DOHH2 (cell line): ENCODE results near the gene ZNF17.

Experiments used
- H3F3A ChIP-seq: fragments of 200-600 bp; sonication (generic), shearing (Covaris generic); 2 replicates; pipeline ENCODE4 v1.6.0; 2016; ENCODE audit warnings: antibody characterized with exemption, mild to moderate bottlenecking; ENCODE audit not compliant: control insufficient read depth, insufficient read depth
- H3K27ac ChIP-seq: fragments of 200-600 bp; sonication (generic); 2 replicates; pipeline ENCODE4 v1.5.1; 2014; ENCODE audit warnings: low read depth, mild to moderate bottlenecking, low read length, moderate library complexity
- H3K27me3 ChIP-seq: fragments of 200-600 bp; sonication (generic); 2 replicates; pipeline ENCODE4 v1.6.1; 2014; ENCODE audit warnings: mild to moderate bottlenecking, low read length, mixed read lengths; ENCODE audit not compliant: control insufficient read depth
- H3K36me3 ChIP-seq: fragments of 200-600 bp; sonication (generic); 2 replicates; pipeline ENCODE4 v1.6.1; 2014; ENCODE audit warnings: mild to moderate bottlenecking, low read length, moderate library complexity, mixed read lengths; ENCODE audit not compliant: control insufficient read depth
- H3K4me1 ChIP-seq: fragments of 200-600 bp; sonication (generic); 2 replicates; pipeline ENCODE4 v1.6.1; 2014; ENCODE audit warnings: mild to moderate bottlenecking, low read length, mixed read lengths; ENCODE audit not compliant: control insufficient read depth
- H3K4me2 ChIP-seq: fragments of 200-600 bp; sonication (generic); 2 replicates; pipeline ENCODE4 v1.6.0; 2014; ENCODE audit warnings: mild to moderate bottlenecking, low read length, moderate library complexity
- H3K4me3 ChIP-seq: fragments of 200-600 bp; sonication (generic); 2 replicates; pipeline ENCODE4 v1.5.1; 2014; ENCODE audit warnings: mild to moderate bottlenecking, low read length, mixed read lengths
- H3K79me2 ChIP-seq: fragments of 200-600 bp; sonication (generic); 2 replicates; pipeline ENCODE4 v1.6.1; 2014; ENCODE audit warnings: mild to moderate bottlenecking, low read length, mixed read lengths; ENCODE audit not compliant: control insufficient read depth
- H3K9me2 ChIP-seq: fragments of 200-600 bp; sonication (generic); replicated peaks from 2 replicates; pipeline ENCODE4 v1.6.1; 2014; ENCODE audit warnings: mild to moderate bottlenecking, low read length, mixed read lengths; ENCODE audit not compliant: control insufficient read depth
- H3K9me3 ChIP-seq: fragments of 200-600 bp; sonication (generic); 2 replicates; pipeline ENCODE4 v1.6.1; 2014; ENCODE audit warnings: antibody characterized with exemption, low read length, mixed read lengths; ENCODE audit not compliant: control insufficient read depth, insufficient read depth
- H4K20me1 ChIP-seq: fragments of 200-600 bp; sonication (generic); 2 replicates; pipeline ENCODE4 v1.6.0; 2014; ENCODE audit warnings: low read depth, mild to moderate bottlenecking, antibody characterized with exemption, low read length, moderate library complexity; ENCODE audit not compliant: control insufficient read depth, insufficient read depth
- EZH2phosphoT487 ChIP-seq: fragments of 200-600 bp; sonication (generic); IDR thresholded peaks from 2 replicates; pipeline ENCODE4 v1.6.1; 2017; ENCODE audit warnings: borderline replicate concordance, mild to moderate bottlenecking, antibody characterized with exemption, low read length, moderate library complexity, mixed read lengths
- TF ChIP-seq, protein P1 (sequence below): fragments of 200-600 bp; sonication (generic); IDR thresholded peaks from one replicate; pipeline ENCODE4 v1.5.1; 2014; ENCODE audit warnings: antibody characterized with exemption, mild to moderate bottlenecking, low read depth, low read length; ENCODE audit not compliant: poor library complexity, severe bottlenecking

ZNF17 gene

GRCh38 chr19:57466489-57466888, 55.5 kb downstream of the ZNF17 start:
- Histone ChIP-seq H3F3A (no peaks in the 10 kb centered on the region), H3K4me3 (no peak overlapping the region), H3K4me2 (no peak overlapping the region), H3K4me1 (no peaks in the 10 kb centered on the region), H3K9me2 (no peaks in the 10 kb centered on the region), H3K27me3 (no peaks in the 10 kb centered on the region), H3K36me3 (no peaks in the 10 kb centered on the region), H3K27ac (no peak overlapping the region), H3K79me2 (no peaks in the 10 kb centered on the region), H4K20me1 (no peaks in the 10 kb centered on the region), H3K9me3 (peaks cover 10% of the 10 kb centered on the region)
- TF ChIP-seq, protein P1, sequence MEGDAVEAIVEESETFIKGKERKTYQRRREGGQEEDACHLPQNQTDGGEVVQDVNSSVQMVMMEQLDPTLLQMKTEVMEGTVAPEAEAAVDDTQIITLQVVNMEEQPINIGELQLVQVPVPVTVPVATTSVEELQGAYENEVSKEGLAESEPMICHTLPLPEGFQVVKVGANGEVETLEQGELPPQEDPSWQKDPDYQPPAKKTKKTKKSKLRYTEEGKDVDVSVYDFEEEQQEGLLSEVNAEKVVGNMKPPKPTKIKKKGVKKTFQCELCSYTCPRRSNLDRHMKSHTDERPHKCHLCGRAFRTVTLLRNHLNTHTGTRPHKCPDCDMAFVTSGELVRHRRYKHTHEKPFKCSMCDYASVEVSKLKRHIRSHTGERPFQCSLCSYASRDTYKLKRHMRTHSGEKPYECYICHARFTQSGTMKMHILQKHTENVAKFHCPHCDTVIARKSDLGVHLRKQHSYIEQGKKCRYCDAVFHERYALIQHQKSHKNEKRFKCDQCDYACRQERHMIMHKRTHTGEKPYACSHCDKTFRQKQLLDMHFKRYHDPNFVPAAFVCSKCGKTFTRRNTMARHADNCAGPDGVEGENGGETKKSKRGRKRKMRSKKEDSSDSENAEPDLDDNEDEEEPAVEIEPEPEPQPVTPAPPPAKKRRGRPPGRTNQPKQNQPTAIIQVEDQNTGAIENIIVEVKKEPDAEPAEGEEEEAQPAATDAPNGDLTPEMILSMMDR = no peak
- no peak for TF ChIP-seq EZH2phosphoT487
